PC-9 (cell line): ENCODE measurements around the gene PYCR2. TPM values are rescaled to one million over a fixed set of nuclear protein-coding genes. Genes with fewer than 3 reads are reported as not detected.

ENCODE experiments used
- BruUV-seq: library from RNA; stranded (reverse); fragments of 400-500 nt; replicated peaks from 2 replicates; lab custom pipeline; 2021; lab: Mats Ljungman, UMichigan
- CTCF ChIA-PET: fragments of 300-600 bp; sonication (Branson Sonifier 250); formaldehyde crosslinking; loops from one replicate; lab custom pipeline; 2022; ENCODE audit warnings: antibody characterized with exemption; lab: Charles Lee
- POLR2A ChIA-PET: fragments of 300-600 bp; sonication (Branson Sonifier 250); formaldehyde crosslinking; loops from one replicate; lab custom pipeline; 2022; ENCODE audit warnings: antibody characterized with exemption; ENCODE audit not compliant: unreplicated experiment; lab: Charles Lee
- DNase-seq, 2 experiments: peaks; one replicate each; pipeline versions ENCODE4 v3.0.0 to v3.0.0-alpha.2; 2015 to 2022; ENCODE audit warnings: mixed read lengths in 1 of 2
- H2AFZ ChIP-seq: fragments of 200-600 bp; sonication (generic); 2 replicates; pipeline ENCODE4 v1.8.1; 2017; ENCODE audit warnings: antibody characterized with exemption
- H3F3A ChIP-seq: fragments of 200-600 bp; sonication (generic); 2 replicates; pipeline ENCODE4 v1.8.1; 2017; ENCODE audit warnings: antibody characterized with exemption, mild to moderate bottlenecking, low read depth; ENCODE audit not compliant: insufficient read depth
- H3K27ac ChIP-seq: fragments of 200-600 bp; sonication (generic); 2 replicates; pipeline ENCODE4 v1.6.1; 2016; ENCODE audit warnings: mixed run types
- H3K27me3 ChIP-seq: fragments of 200-600 bp; sonication (generic); 2 replicates; pipeline ENCODE4 v1.6.1; 2016; ENCODE audit warnings: low read depth, mixed run types; ENCODE audit not compliant: insufficient read depth
- H3K36me3 ChIP-seq: fragments of 200-600 bp; sonication (generic); 2 replicates; pipeline ENCODE4 v1.6.1; 2016; ENCODE audit warnings: low read depth, mixed run types
- H3K4me1 ChIP-seq: fragments of 200-600 bp; sonication (generic); replicated peaks from 2 replicates; pipeline ENCODE4 v1.6.1; 2016; ENCODE audit warnings: mixed run types; ENCODE audit not compliant: insufficient read depth
- H3K4me2 ChIP-seq: fragments of 200-600 bp; sonication (generic); 2 replicates; pipeline ENCODE4 v1.6.1; 2017; ENCODE audit warnings: mixed run types
- H3K4me3 ChIP-seq: fragments of 200-600 bp; sonication (generic); 2 replicates; pipeline ENCODE4 v1.6.1; 2016; ENCODE audit warnings: mixed run types
- H3K79me2 ChIP-seq: fragments of 200-600 bp; sonication (generic); 2 replicates; pipeline ENCODE4 v1.6.1; 2017; ENCODE audit warnings: low read depth, mixed run types
- H3K9me2 ChIP-seq: fragments of 200-600 bp; sonication (generic); 2 replicates; pipeline ENCODE4 v1.8.1; 2017; ENCODE audit warnings: mild to moderate bottlenecking; ENCODE audit not compliant: insufficient read depth
- H3K9me3 ChIP-seq: fragments of 200-600 bp; sonication (generic); 2 replicates; pipeline ENCODE4 v1.8.1; 2016; ENCODE audit warnings: low read depth; ENCODE audit not compliant: insufficient read depth
- H4K20me1 ChIP-seq: fragments of 200-600 bp; sonication (generic); 2 replicates; pipeline ENCODE4 v1.8.1; 2017; ENCODE audit not compliant: insufficient read depth
- EZH2 ChIP-seq: fragments of 200-600 bp; sonication (generic); IDR thresholded peaks from 2 replicates; pipeline ENCODE4 v1.8.0; 2017; ENCODE audit warnings: antibody characterized with exemption, low read depth
- intact Hi-C: fragments of 100-400 bp; cut with micrococcal nuclease; formaldehyde crosslinking; loops from one replicate; pipeline ENCODE4 v1.10.0; 2022; ENCODE audit not compliant: unreplicated experiment
- total RNA-seq: library from RNA; stranded (reverse); gene quantifications from 2 replicates; pipeline ENCODE4 v1.2.3, GENCODE V29; 2021
- TF ChIP-seq, protein P1 (sequence below): fragments of 200-600 bp; sonication (generic); conservative IDR thresholded peaks from 2 replicates; pipeline ENCODE4 v1.6.1; 2017; ENCODE audit warnings: mixed run types, antibody characterized with exemption, mild to moderate bottlenecking, moderate library complexity

The PYCR2 gene
- total RNA-seq, 1 experiment from 2014 or later: 100 TPM

DNA sequence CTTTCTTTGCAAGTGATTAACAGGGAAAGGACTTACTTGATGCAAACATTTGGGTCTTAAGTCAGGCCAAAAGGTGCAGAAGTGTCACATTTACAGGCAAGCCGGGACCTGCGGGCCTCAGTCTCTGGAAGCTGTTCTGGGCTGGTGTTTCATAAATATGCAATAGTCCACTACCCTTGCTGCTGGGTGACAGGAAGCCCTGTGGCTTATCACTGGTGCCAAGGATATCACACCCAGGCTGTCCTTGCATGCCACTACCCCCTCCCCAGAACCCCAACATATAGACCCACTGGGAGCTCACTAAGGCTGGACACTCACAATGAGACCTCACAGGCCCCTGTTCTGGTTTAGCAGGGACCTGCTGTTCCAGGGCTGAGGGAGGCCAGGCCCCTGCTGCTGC lies 20.3 kb upstream of the PYCR2 start:
- intact Hi-C loops: no loop called here
- Histone ChIP-seq H2AFZ (no peak overlapping the region), H3K9me2 (no peaks in the 10 kb centered on the region), H3K9me3 (no peaks in the 10 kb centered on the region), H4K20me1 (no peaks in the 10 kb centered on the region), H3F3A (no peaks in the 10 kb centered on the region), H3K27me3 (0 out of 2 replicates have a peak, but pooled peaks cover 2% of the 10 kb centered on the region), H3K4me2 (no peak overlapping the region), H3K36me3 (no peaks in the 10 kb centered on the region), H3K4me3 (no peak overlapping the region), H3K4me1 (no peaks in the 10 kb centered on the region), H3K27ac (no peak overlapping the region), H3K79me2 (no peaks in the 10 kb centered on the region)
- DNase-seq: no peak
- CTCF ChIA-PET: no interaction called here
- POLR2A ChIA-PET: no interaction called here
- no peak for TF ChIP-seq EZH2
- TF ChIP-seq, protein P1, sequence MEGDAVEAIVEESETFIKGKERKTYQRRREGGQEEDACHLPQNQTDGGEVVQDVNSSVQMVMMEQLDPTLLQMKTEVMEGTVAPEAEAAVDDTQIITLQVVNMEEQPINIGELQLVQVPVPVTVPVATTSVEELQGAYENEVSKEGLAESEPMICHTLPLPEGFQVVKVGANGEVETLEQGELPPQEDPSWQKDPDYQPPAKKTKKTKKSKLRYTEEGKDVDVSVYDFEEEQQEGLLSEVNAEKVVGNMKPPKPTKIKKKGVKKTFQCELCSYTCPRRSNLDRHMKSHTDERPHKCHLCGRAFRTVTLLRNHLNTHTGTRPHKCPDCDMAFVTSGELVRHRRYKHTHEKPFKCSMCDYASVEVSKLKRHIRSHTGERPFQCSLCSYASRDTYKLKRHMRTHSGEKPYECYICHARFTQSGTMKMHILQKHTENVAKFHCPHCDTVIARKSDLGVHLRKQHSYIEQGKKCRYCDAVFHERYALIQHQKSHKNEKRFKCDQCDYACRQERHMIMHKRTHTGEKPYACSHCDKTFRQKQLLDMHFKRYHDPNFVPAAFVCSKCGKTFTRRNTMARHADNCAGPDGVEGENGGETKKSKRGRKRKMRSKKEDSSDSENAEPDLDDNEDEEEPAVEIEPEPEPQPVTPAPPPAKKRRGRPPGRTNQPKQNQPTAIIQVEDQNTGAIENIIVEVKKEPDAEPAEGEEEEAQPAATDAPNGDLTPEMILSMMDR: no peak
- BruUV-seq: no TSS peak

DNA sequence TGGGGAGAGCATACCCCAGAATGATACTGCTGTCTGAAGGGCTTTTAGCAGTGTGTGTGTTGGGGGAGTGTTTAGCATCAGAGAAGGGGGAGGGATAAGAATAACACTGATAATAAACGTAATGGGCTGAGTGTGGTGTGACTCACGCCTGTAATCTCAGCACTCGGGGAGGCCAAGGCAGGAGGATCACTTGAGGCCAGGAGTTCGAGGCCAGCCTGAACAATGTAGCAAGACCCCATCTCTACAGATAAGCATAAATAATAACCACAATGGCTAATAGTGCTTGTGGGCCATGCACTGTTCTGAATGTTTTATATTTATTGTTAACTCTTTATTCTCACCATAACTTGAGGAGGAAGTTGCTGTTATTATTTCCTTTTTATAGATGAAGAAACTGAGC lies 19.5 kb upstream of the PYCR2 start:
- Histone ChIP-seq H3K27ac (no peak overlapping the region), H3K27me3 (0 out of 2 replicates have a peak, but pooled peaks cover 2% of the 10 kb centered on the region), H2AFZ (no peak overlapping the region), H3K9me2 (no peaks in the 10 kb centered on the region), H3K36me3 (no peaks in the 10 kb centered on the region), H3K4me3 (no peak overlapping the region), H3K4me2 (no peak overlapping the region), H3K4me1 (no peaks in the 10 kb centered on the region), H3K9me3 (no peaks in the 10 kb centered on the region), H4K20me1 (no peaks in the 10 kb centered on the region), H3F3A (no peaks in the 10 kb centered on the region), H3K79me2 (no peaks in the 10 kb centered on the region)
- POLR2A ChIA-PET: no interaction called here
- no TSS peak for BruUV-seq
- DNase-seq: no peak
- intact Hi-C loops: no loop called here
- TF ChIP-seq, protein P1: no peak
- TF ChIP-seq EZH2: no peak
- CTCF ChIA-PET: no interaction called here

DNA sequence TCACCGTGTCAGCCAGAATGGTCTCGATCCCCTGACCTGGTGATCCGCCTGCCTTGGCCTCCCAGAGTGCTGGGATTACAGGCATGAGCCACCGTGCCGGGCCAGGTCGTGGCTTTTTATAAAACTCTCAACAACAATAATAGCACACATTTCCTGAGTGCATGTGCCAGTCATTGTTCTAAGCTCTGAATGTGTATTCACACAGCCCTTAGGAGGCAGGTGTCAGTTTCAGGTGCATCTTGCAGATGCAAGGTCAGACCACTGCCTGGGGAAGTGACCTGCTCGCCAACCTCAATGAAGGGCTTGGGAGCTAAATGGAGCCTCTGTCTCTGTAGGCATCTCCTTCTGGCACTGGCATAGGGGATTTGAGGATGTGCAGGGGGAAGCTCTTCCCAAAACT lies 18.5 kb upstream of the PYCR2 start:
- Histone ChIP-seq H3F3A (no peaks in the 10 kb centered on the region), H3K36me3 (no peaks in the 10 kb centered on the region), H3K4me1 (no peaks in the 10 kb centered on the region), H3K9me2 (no peaks in the 10 kb centered on the region), H3K9me3 (no peaks in the 10 kb centered on the region), H3K4me2 (no peak overlapping the region), H4K20me1 (no peaks in the 10 kb centered on the region), H3K4me3 (no peak overlapping the region), H3K27me3 (no peaks in the 10 kb centered on the region), H2AFZ (no peak overlapping the region), H3K79me2 (no peaks in the 10 kb centered on the region), H3K27ac (no peak overlapping the region)
- BruUV-seq: no TSS peak
- TF ChIP-seq, protein P1: no peak
- no peak for TF ChIP-seq EZH2
- intact Hi-C loops: no loop called here
- no peak for DNase-seq
- POLR2A ChIA-PET: interaction anchor here (0.6 kb wide), 1 partner anchor 154 kb away, joined by 3 read pairs; no protein-coding TSS in a partner anchor
- CTCF ChIA-PET: no interaction called here
